Astrocyte (in vitro differentiated cells and primary cell): Measurements from ENCODE around the gene CAPN7. TPM values are rescaled to one million over a fixed set of nuclear protein-coding genes. Genes with fewer than 3 reads are reported as not detected.

Source experiments
- DNase-seq: peaks from one replicate; pipeline ENCODE4 v3.0.0-alpha.2; 2010; ENCODE audit warnings: low read depth
- FAIRE-seq: peaks from 2 replicates; lab custom pipeline; 2011; peaks lifted over from hg19 to GRCh38; lab: Jason Lieb, UNC
- H2AFZ ChIP-seq: 2 replicates; pipeline ENCODE4 v1.6.0; 2012; ENCODE audit warnings: low read depth, low read length, inconsistent platforms
- H3K27ac ChIP-seq: 2 replicates; pipeline ENCODE4 v1.5.1; 2011; ENCODE audit warnings: low read depth, low read length, inconsistent platforms
- H3K27me3 ChIP-seq: 2 replicates; pipeline ENCODE4 v1.6.0; 2011; ENCODE audit warnings: low read length, inconsistent platforms; ENCODE audit not compliant: insufficient read depth
- H3K36me3 ChIP-seq: 2 replicates; pipeline ENCODE4 v1.5.1; 2011; ENCODE audit warnings: low read length, inconsistent platforms; ENCODE audit not compliant: insufficient read depth
- H3K4me1 ChIP-seq: 2 replicates; pipeline ENCODE4 v1.5.1; 2011; ENCODE audit warnings: low read length, inconsistent platforms; ENCODE audit not compliant: insufficient read depth
- H3K4me2 ChIP-seq: 2 replicates; pipeline ENCODE4 v1.6.0; 2012; ENCODE audit warnings: low read length, inconsistent platforms
- H3K4me3 ChIP-seq: 2 replicates; pipeline ENCODE4 v1.5.1; 2011; ENCODE audit warnings: low read depth, mild to moderate bottlenecking, low read length, inconsistent platforms; ENCODE audit not compliant: insufficient read depth
- H3K79me2 ChIP-seq: 2 replicates; pipeline ENCODE4 v1.6.0; 2012; ENCODE audit warnings: mild to moderate bottlenecking, low read length, inconsistent platforms; ENCODE audit not compliant: insufficient read depth
- H3K9ac ChIP-seq: 2 replicates; pipeline ENCODE4 v1.6.0; 2012; ENCODE audit warnings: mild to moderate bottlenecking, low read length, inconsistent platforms
- H3K9me3 ChIP-seq: 2 replicates; pipeline ENCODE4 v1.5.1; 2012; ENCODE audit warnings: low read depth, mild to moderate bottlenecking, low read length, inconsistent platforms; ENCODE audit not compliant: insufficient read depth
- H4K20me1 ChIP-seq: 2 replicates; pipeline ENCODE4 v1.6.0; 2012; ENCODE audit warnings: low read length, inconsistent platforms; ENCODE audit not compliant: insufficient read depth
- H3K27ac Mint-ChIP-seq: one replicate; pipeline ENCODE4 v1.8.0; 2021; ENCODE audit warnings: mild to moderate bottlenecking, mixed read lengths; ENCODE audit not compliant: unreplicated experiment
- H3K27me3 Mint-ChIP-seq: one replicate; pipeline ENCODE4 v1.8.0; 2021; ENCODE audit warnings: low read depth, mixed read lengths; ENCODE audit not compliant: unreplicated experiment
- H3K36me3 Mint-ChIP-seq: one replicate; pipeline ENCODE4 v1.8.0; 2021; ENCODE audit warnings: low read depth, mixed read lengths; ENCODE audit not compliant: unreplicated experiment
- H3K4me1 Mint-ChIP-seq: one replicate; pipeline ENCODE4 v1.8.0; 2021; ENCODE audit warnings: low read depth, mixed read lengths; ENCODE audit not compliant: unreplicated experiment
- H3K4me3 Mint-ChIP-seq: one replicate; pipeline ENCODE4 v1.8.0; 2021; ENCODE audit warnings: mild to moderate bottlenecking, moderate library complexity, mixed read lengths; ENCODE audit not compliant: unreplicated experiment
- H3K9me3 Mint-ChIP-seq: one replicate; pipeline ENCODE4 v1.8.0; 2021; ENCODE audit warnings: mild to moderate bottlenecking, mixed read lengths; ENCODE audit not compliant: unreplicated experiment
- CTCF ChIP-seq: IDR thresholded peaks from 2 replicates; pipeline ENCODE4 v1.5.1; 2011; ENCODE audit warnings: low read depth, mild to moderate bottlenecking, inconsistent platforms, low read length, moderate library complexity; ENCODE audit not compliant: insufficient read depth
- EZH2 ChIP-seq: IDR thresholded peaks from 2 replicates; pipeline ENCODE4 v1.6.1; 2012; ENCODE audit warnings: mild to moderate bottlenecking, low read length, inconsistent platforms; ENCODE audit not compliant: insufficient read depth
- total RNA-seq: library from RNA; stranded (reverse); gene quantifications from 2 replicates; pipeline ENCODE4 v1.2.1, GENCODE V29; 2021

Gene CAPN7
- total RNA-seq, 1 donor from 2014 or later, result 36.8 TPM

GRCh38 chr3:15171096-15171495 is 35.0 kb upstream of the CAPN7 start:
- FAIRE-seq (no peak), DNase-seq (no peak)
- H3K9me3 Mint-ChIP-seq, result peaks cover 17% of the 10 kb centered on the region
- no peak overlapping the region for H2AFZ ChIP-seq
- peaks cover 1% of the 10 kb centered on the region for H3K4me1 Mint-ChIP-seq
- peaks cover 5% of the 10 kb centered on the region for H3K36me3 Mint-ChIP-seq
- H3K9me3 ChIP-seq, result no peaks in the 10 kb centered on the region
- no peak overlapping the region for H3K4me3 ChIP-seq
- H3K4me1 ChIP-seq, result no peaks in the 10 kb centered on the region
- H3K27me3 Mint-ChIP-seq, result peaks cover 42% of the 10 kb centered on the region
- no peak overlapping the region for H3K4me2 ChIP-seq
- peaks cover 50% of the 10 kb centered on the region for H3K27me3 ChIP-seq
- no peak overlapping the region for H3K4me3 Mint-ChIP-seq
- no peaks in the 10 kb centered on the region for H4K20me1 ChIP-seq
- no peak overlapping the region for H3K9ac ChIP-seq
- TF ChIP-seq CTCF, result no peak
- no peak for TF ChIP-seq EZH2
- no peaks in the 10 kb centered on the region for H3K36me3 ChIP-seq
- H3K27ac Mint-ChIP-seq, result no peak overlapping the region
- no peaks in the 10 kb centered on the region for H3K79me2 ChIP-seq
- no peak overlapping the region for H3K27ac ChIP-seq

GRCh38 chr3:15172806-15173205 is 33.2 kb upstream of the CAPN7 start:
- H3K27me3 Mint-ChIP-seq, result peaks cover 41% of the 10 kb centered on the region
- peaks cover 49% of the 10 kb centered on the region for H3K27me3 ChIP-seq
- H3K27ac ChIP-seq, result no peak overlapping the region
- no peak overlapping the region for H2AFZ ChIP-seq
- H3K9ac ChIP-seq, result no peak overlapping the region
- no peaks in the 10 kb centered on the region for H4K20me1 ChIP-seq
- no peaks in the 10 kb centered on the region for H3K36me3 ChIP-seq
- H3K4me3 Mint-ChIP-seq, result no peak overlapping the region
- H3K4me3 ChIP-seq, result no peak overlapping the region
- no peaks in the 10 kb centered on the region for H3K79me2 ChIP-seq
- FAIRE-seq (no peak), DNase-seq (no peak)
- H3K4me2 ChIP-seq, result no peak overlapping the region
- peaks cover 17% of the 10 kb centered on the region for H3K9me3 Mint-ChIP-seq
- H3K9me3 ChIP-seq, result no peaks in the 10 kb centered on the region
- H3K4me1 ChIP-seq, result no peaks in the 10 kb centered on the region
- H3K4me1 Mint-ChIP-seq, result peaks cover 1% of the 10 kb centered on the region
- no peak for TF ChIP-seq EZH2
- no peak for TF ChIP-seq CTCF
- no peak overlapping the region for H3K27ac Mint-ChIP-seq
- peaks cover 5% of the 10 kb centered on the region for H3K36me3 Mint-ChIP-seq

- H3K79me2 ChIP-seq, result no peaks in the 10 kb centered on the region
- H3K27ac ChIP-seq, result no peak overlapping the region
- Mint-ChIP-seq H3K9me3 (peaks cover 17% of the 10 kb centered on the region), H3K4me3 (no peak overlapping the region), H3K27me3 (peaks cover 42% of the 10 kb centered on the region), H3K4me1 (peaks cover 6% of the 10 kb centered on the region), H3K27ac (no peak overlapping the region), H3K36me3 (peaks cover 5% of the 10 kb centered on the region)
- no peak for FAIRE-seq
- H3K9me3 ChIP-seq, result no peaks in the 10 kb centered on the region
- no peak for DNase-seq
- no peak overlapping the region for H3K9ac ChIP-seq
- TF ChIP-seq EZH2, result no peak
- H3K4me1 ChIP-seq, result no peaks in the 10 kb centered on the region
- no peak overlapping the region for H3K4me3 ChIP-seq
- no peak overlapping the region for H3K4me2 ChIP-seq
- peaks cover 62% of the 10 kb centered on the region for H3K27me3 ChIP-seq
- H3K36me3 ChIP-seq, result no peaks in the 10 kb centered on the region
- H4K20me1 ChIP-seq, result no peaks in the 10 kb centered on the region
- no peak overlapping the region for H2AFZ ChIP-seq
These were observed 31.1 kb upstream of the CAPN7 start for GRCh38 chr3:15174953-15175352.
